OCI-LY3 (cell line): Measurements from ENCODE around the gene PANX2.

Source experiments
- H2AFZ ChIP-seq: fragments of 200-600, 300-600 bp; shearing (Covaris generic); 2 replicates; pipeline ENCODE4 v1.6.0; 2014; ENCODE audit warnings: antibody characterized with exemption, low read depth, low read length
- H3K27ac ChIP-seq: fragments of 200-600, 300-600 bp; sonication (generic); 2 replicates; pipeline ENCODE4 v1.5.1; 2014; ENCODE audit warnings: mild to moderate bottlenecking, low read length, moderate library complexity, mixed read lengths
- H3K27me3 ChIP-seq: fragments of 200-600, 300-600 bp; sonication (generic); 2 replicates; pipeline ENCODE4 v1.6.1; 2014; ENCODE audit warnings: low read depth, low read length, mixed read lengths
- H3K36me3 ChIP-seq: fragments of 200-600, 300-600 bp; sonication (generic); replicated peaks from 2 replicates; pipeline ENCODE3; 2014; ENCODE audit warnings: low read depth, low read length, mixed read lengths
- H3K4me1 ChIP-seq: fragments of 300-600, 200-600 bp; sonication (generic); 2 replicates; pipeline ENCODE4 v1.6.1; 2014; ENCODE audit warnings: low read length, mixed read lengths
- H3K4me2 ChIP-seq: fragments of 200-600, 300-600 bp; sonication (generic); 2 replicates; pipeline ENCODE4 v1.6.1; 2014; ENCODE audit warnings: low read length, mixed read lengths
- H3K4me3 ChIP-seq: fragments of 300-600, 200-600 bp; sonication (generic); 2 replicates; pipeline ENCODE4 v1.5.1; 2014; ENCODE audit warnings: antibody characterized with exemption, mild to moderate bottlenecking, low read length, moderate library complexity
- H3K79me2 ChIP-seq: fragments of 300-600, 200-600 bp; shearing (Covaris generic); 2 replicates; pipeline ENCODE4 v1.6.1; 2014; ENCODE audit warnings: mild to moderate bottlenecking, low read length, mixed read lengths
- H3K9ac ChIP-seq: fragments of 300-600, 200-600 bp; shearing (Covaris generic); 2 replicates; pipeline ENCODE4 v1.6.0; 2014; ENCODE audit warnings: mild to moderate bottlenecking, low read length, moderate library complexity
- H3K9me3 ChIP-seq: fragments of 200-600, 300-600 bp; shearing (Covaris generic); 2 replicates; pipeline ENCODE4 v1.6.1; 2014; ENCODE audit warnings: low read length, mixed read lengths; ENCODE audit not compliant: insufficient read depth
- H4K20me1 ChIP-seq: fragments of 200-600, 300-600 bp; sonication (generic); 2 replicates; pipeline ENCODE4 v1.6.1; 2016; ENCODE audit warnings: low read length, mixed read lengths; ENCODE audit not compliant: insufficient read depth
- CTCF ChIP-seq: fragments of 200-600, 300-600 bp; sonication (generic); IDR thresholded peaks from 2 replicates; pipeline ENCODE4 v1.5.1; 2014; ENCODE audit warnings: antibody characterized with exemption, low read length, low read depth
- EZH2phosphoT487 ChIP-seq: fragments of 200-600 bp; shearing (Covaris generic); IDR thresholded peaks from 2 replicates; pipeline ENCODE4 v1.6.1; 2018; ENCODE audit warnings: antibody characterized with exemption, mixed run types, low read depth

Gene PANX2

GRCh38 chr22:50225200-50225969 lies 54.9 kb downstream of the PANX2 start:
- Histone ChIP-seq H3K36me3 (peaks cover 2% of the 10 kb centered on the region), H3K27ac (no peak overlapping the region), H3K9me3 (no peaks in the 10 kb centered on the region), H3K27me3 (no peaks in the 10 kb centered on the region), H2AFZ (no peak overlapping the region), H4K20me1 (no peaks in the 10 kb centered on the region), H3K4me2 (no peak overlapping the region), H3K4me3 (no peak overlapping the region), H3K4me1 (no peaks in the 10 kb centered on the region), H3K9ac (no peak overlapping the region), H3K79me2 (no peaks in the 10 kb centered on the region)
- no peak for TF ChIP-seq CTCF
- TF ChIP-seq EZH2phosphoT487: no peak

GRCh38 chr22:50226063-50226874 lies 55.7 kb downstream of the PANX2 start:
- no peak overlapping the region for H3K9ac ChIP-seq
- H3K36me3 ChIP-seq: peaks cover 2% of the 10 kb centered on the region
- H4K20me1 ChIP-seq: no peaks in the 10 kb centered on the region
- H3K27ac ChIP-seq: no peak overlapping the region
- TF ChIP-seq CTCF: no peak
- TF ChIP-seq EZH2phosphoT487: no peak
- no peaks in the 10 kb centered on the region for H3K4me1 ChIP-seq
- H3K4me3 ChIP-seq: no peak overlapping the region
- H3K27me3 ChIP-seq: no peaks in the 10 kb centered on the region
- H2AFZ ChIP-seq: no peak overlapping the region
- no peaks in the 10 kb centered on the region for H3K9me3 ChIP-seq
- no peaks in the 10 kb centered on the region for H3K79me2 ChIP-seq
- no peak overlapping the region for H3K4me2 ChIP-seq

- Histone ChIP-seq H3K27me3 (no peaks in the 10 kb centered on the region), H2AFZ (no peak overlapping the region), H3K4me3 (no peak overlapping the region), H3K27ac (no peak overlapping the region), H3K9ac (no peak overlapping the region), H3K9me3 (no peaks in the 10 kb centered on the region), H3K4me2 (no peak overlapping the region), H3K36me3 (peaks cover 2% of the 10 kb centered on the region), H4K20me1 (no peaks in the 10 kb centered on the region), H3K79me2 (no peaks in the 10 kb centered on the region), H3K4me1 (no peaks in the 10 kb centered on the region)
- TF ChIP-seq CTCF: no peak
These were observed 56.3 kb downstream of the PANX2 start for GRCh38 chr22:50226875-50227165.

- Histone ChIP-seq H3K4me2 (no peak overlapping the region), H3K4me1 (no peaks in the 10 kb centered on the region), H3K27ac (no peak overlapping the region), H3K79me2 (no peaks in the 10 kb centered on the region), H3K4me3 (no peak overlapping the region), H3K27me3 (no peaks in the 10 kb centered on the region), H3K9ac (no peak overlapping the region), H2AFZ (no peak overlapping the region), H3K36me3 (peaks cover 2% of the 10 kb centered on the region), H3K9me3 (no peaks in the 10 kb centered on the region), H4K20me1 (no peaks in the 10 kb centered on the region)
- no peak for TF ChIP-seq CTCF
- TF ChIP-seq EZH2phosphoT487: no peak
These were observed 57.2 kb downstream of the PANX2 start for GRCh38 chr22:50227579-50228215.
